Measurements from ENCODE around the gene DOK3.

The DOK3 gene

GRCh38 chr5:177513500-177513899 is 3.9 kb upstream of the DOK3 start:
- no peak for TF ChIP-seq CTCF (IDR thresholded peaks at IDR 0.05; ENCODE audit: insufficient read depth, missing control alignments)

GRCh38 chr5:177512736-177513380 is 3.2 kb upstream of the DOK3 start:
- no peak for DNase-seq (ENCODE audit: insufficient read length, low spot score)
- no peak for TF ChIP-seq CTCF (IDR thresholded peaks at IDR 0.05; ENCODE audit: insufficient read depth, missing control alignments)
- FAIRE-seq: no peak

More at GRCh38 chr5:177513500-177513899, 3.9 kb upstream of the DOK3 start:
- DNase-seq (ENCODE audit: insufficient read length, low spot score): no peak
- FAIRE-seq: no peak

GRCh38 chr5:177511796-177512675 is 2.4 kb upstream of the DOK3 start:
- no peak for TF ChIP-seq CTCF (IDR thresholded peaks at IDR 0.05; ENCODE audit: insufficient read depth, missing control alignments)
- FAIRE-seq (no peak), DNase-seq (ENCODE audit: insufficient read length, low spot score) (no peak)

GRCh38 chr5:177511181-177511580 is 1.6 kb upstream of the DOK3 start:
- DNase-seq (ENCODE audit: insufficient read length, low spot score): no peak
- no peak for FAIRE-seq
- no peak for TF ChIP-seq CTCF (IDR thresholded peaks at IDR 0.05; ENCODE audit: insufficient read depth, missing control alignments)

- FAIRE-seq (no peak), DNase-seq (ENCODE audit: insufficient read length, low spot score) (no peak)
- no peak for TF ChIP-seq CTCF (IDR thresholded peaks at IDR 0.05; ENCODE audit: insufficient read depth, missing control alignments)
Measured at GRCh38 chr5:177510567-177511053, 984 bp upstream of the DOK3 start.

- TF ChIP-seq CTCF (IDR thresholded peaks at IDR 0.05; ENCODE audit: insufficient read depth, missing control alignments): no peak
- FAIRE-seq (no peak), DNase-seq (ENCODE audit: insufficient read length, low spot score) (no peak)
Measured at GRCh38 chr5:177509991-177510566, 453 bp upstream of the DOK3 start.
